Stimulated activated naive CD4-positive, alpha-beta T cell (primary cell): Measurements from ENCODE around the gene APLP1.
"Not testable (repeated sequence)": the region's sequence is repeated elsewhere in the genome, so short reads cannot be mapped to it uniquely, and the experiment has no call there.

Experiments
- DNase-seq, 6 experiments: peaks; one replicate each; lab custom pipeline; 2025; lab: John Stamatoyannopoulos, UW

Gene APLP1

DNA sequence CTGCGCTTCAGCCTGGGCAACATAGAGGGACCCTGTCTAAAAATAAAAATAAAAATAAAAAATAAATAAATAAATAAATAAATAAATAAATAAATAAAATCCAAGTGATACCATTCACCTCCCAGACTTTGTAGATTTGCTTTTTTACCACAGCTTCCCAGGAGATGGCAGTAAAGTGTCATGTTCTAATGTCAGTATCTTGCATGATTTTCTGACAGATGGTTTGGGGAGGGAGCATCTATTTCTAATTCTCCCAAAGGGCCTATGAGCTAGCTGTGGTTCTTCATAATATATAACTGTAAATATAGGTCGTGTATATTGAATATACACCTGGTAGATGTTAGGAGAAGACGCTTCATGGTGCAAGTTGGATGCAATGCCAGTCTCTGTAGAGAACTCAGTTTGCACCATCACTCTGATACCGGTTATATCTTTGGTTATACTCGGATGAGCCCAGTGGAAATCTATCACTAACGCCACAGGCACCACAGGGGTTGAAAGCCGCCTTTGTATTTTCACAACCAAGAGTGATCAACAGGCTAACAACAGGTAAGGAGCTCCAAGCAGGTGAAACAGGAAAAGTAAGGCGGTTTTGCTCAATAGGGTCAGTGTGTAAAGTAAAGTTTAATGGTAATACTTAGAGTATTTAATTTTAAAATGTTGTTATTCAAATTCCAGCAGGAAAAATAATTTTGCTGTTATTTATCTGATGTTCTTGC is 13.9 kb downstream of the APLP1 start:
- peak in 5 of 6 experiments; percentile 8 to 80 (median 57) for DNase-seq

DNA sequence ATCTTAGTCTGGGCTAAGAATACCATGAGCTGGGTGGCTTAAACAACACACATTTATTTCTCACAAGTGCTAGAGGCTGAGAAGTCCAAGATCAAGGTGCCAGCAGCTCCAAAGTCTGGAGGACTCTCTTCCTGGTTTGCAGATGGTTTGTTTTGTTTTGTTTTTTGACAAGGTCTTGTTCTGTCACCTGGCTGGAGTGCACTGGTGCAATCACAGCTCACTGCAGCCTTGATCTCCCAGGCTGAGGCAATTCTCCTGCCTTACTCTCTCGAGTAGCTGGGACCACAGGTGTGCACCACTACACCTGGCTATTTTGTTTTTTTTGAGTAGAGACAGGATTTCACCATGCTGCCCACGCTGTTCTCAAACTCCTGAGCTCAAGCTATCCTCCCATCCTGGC is 15.5 kb downstream of the APLP1 start:
- no peak for DNase-seq

DNA sequence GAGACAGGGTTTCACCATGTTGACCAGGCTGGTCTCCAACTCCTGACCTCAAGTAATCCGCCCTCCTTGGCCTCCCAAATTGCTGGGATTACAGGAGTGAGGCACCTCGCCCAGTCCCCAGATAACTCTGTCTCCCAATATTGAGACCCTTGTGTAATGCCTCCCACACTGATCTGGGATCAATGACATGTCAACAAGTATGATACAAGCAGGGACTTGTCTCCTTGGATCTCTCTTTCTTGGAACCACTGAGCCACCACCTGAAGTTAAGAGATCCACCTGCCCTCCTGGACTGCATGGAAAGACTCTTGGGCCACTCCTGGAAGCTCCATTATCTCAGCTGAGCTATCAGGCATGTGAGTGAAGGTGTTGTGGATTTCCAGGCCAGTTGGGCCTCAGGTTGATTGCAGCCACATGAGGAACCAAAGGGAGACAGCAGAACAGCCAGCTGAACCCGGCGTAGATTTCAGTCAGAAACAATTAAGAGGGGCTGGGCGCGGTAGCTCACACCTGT is 16.9 kb downstream of the APLP1 start:
- DNase-seq, result no peak

DNA sequence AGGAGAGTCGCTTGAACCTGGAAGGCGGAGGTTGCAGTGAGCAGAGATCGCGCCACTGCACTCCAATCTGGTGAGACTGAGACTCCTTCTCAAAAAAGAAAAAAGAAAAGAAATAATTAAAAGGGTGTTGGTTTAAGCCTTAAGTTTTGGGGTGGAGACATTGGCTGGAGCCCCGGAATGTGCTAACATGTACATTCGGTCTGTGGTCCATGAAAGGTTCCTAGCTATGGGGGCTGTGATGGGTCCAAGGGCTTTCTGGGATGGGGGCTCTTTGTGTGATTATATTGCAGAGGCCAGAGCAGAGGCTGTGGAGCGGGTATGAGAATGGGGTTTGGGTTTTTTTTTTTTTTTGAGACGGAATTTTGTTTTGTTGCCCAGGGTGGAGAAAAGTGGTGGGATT is 17.5 kb downstream of the APLP1 start:
- no peak for DNase-seq

DNA sequence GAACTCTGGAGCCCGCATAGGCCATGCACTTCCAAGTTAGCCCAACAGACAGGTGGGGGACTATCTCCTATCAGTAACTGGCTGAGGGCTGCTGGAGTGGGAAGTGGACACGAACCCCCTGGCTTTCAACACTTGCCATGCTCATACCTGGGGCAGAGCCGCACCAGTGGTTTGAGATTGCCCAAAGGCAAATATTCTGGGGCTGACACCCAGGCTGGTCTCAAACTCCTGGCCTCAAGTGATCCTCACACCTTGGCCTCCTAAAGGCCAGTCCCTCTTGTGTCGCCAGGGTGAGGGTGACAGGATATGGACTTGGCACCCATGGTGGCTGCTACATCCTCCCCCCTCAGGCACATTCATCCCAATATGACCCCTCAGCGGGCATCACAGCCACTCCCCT is 18.8 kb downstream of the APLP1 start:
- DNase-seq, result no peak

DNA sequence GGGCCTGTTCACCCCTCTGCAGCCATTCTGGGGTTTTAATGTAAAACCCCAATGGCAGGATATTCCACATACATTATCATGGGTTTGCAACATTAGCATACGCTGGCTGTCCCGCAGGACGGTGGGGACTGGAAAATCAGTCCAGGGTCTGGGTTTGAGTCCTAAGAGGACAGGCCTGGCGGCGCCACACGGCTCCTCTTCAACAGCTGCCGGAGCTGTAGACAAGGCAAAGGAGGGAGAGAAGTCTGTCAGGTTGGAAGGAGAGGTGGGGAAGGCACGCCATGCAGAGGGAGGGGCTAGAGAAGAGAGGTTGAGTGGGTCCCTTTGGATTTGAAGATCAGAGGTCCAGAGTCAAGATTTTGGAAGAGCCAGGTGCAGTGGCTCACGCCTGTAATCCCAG is 20.0 kb downstream of the APLP1 start:
- DNase-seq, result no peak

DNA sequence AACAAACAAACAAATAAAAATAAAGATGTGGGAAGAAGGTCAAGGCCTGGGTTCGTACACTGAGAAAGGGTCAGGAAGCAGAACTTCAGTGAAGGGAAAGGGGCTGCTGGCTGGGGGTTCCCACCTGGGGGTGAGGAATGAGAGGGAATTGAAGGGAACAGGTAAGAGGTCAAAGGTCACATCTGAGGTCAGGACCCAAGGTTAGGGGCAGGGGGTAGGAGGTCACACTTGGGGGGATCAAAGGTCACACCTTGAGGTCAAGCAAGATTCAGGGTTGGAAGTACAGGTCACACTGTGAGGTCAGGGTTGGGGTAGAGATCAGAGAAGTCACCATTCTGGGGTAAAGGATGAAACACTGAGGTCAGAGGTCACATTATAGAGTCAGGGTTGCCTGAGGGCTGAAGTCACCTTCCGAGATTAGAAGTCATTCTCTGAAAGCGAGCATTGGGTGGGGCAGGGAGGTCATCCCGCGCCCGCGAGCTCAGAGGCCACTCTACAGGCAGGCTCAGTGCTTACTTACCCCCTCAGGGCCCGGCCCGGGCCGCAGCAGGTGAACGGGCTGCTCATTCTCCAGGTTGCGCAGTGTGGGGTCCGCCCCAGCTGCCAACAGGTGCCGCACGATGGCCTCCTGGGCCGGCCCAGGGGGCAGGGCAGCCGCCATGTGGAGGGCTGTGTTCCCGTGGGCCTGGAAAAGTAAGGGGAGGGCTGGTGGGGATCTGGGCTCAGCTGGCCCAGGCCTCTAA is 21.2 kb downstream of the APLP1 start:
- no peak for DNase-seq

DNA sequence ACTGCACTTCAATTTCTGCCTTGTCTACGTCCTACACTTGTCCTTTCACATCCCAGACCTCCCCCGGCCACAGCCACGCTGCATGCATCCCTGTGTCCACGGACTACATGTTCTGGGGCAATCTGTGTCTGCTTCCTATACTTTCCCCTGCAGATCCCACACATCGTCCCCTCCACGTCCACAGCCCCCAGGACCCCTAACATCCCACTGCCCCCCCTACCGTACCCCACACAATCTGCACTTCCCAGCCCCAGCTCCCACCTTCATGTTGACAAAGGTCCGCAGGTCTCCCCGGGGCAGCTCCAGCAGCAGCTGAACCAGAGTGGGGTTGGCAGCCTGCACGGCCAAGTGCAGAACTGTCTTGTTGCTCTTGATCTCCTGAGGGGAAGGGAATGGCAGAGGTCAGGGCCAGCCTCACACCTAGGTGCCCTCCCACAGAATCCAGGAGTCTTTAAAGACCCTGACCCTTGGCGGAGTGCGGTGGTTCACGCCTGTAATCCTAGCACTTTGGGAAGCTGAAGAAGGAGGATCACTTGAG is 21.8 kb downstream of the APLP1 start:
- DNase-seq, result no peak

DNA sequence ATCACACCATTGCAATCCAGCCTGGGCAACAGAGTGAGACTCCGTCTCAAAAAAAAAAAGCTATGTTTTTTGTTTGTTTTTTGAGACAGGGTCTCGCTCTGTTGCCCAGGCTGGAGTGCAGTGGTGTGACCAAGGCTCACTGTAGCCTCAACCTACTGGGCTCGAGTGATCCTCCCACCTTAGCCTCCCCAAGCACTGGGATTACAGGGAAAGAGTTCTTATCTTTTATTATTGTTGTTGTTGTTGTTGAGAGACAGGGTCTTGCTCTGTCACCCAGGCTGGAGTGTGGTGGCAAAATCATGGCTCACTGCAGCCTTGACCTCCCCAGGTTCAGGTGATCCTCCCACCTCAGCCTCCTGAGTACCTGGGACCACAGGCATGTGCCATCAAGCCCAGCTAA is 23.4 kb downstream of the APLP1 start:
- not testable (repeated sequence) for DNase-seq

DNA sequence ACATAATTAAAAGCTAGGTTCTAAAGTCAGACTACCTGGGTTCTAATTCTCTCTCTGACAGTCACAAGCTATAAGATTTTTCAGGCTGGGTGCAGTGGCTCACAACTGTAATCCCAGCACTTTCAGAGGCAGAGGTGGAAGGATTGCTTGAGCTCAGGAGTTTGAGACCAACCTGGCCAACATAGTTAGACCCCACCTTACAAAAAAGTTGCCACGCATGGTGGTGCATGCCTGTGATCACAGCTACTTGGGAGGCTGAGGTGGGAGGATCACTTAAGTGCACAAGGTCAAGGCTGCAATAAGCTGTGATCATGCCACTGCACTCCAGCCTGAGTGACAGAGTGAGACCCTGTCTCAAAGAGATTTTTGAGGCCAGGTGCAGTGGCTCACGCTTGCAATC is 26.0 kb downstream of the APLP1 start:
- DNase-seq, result no peak

DNA sequence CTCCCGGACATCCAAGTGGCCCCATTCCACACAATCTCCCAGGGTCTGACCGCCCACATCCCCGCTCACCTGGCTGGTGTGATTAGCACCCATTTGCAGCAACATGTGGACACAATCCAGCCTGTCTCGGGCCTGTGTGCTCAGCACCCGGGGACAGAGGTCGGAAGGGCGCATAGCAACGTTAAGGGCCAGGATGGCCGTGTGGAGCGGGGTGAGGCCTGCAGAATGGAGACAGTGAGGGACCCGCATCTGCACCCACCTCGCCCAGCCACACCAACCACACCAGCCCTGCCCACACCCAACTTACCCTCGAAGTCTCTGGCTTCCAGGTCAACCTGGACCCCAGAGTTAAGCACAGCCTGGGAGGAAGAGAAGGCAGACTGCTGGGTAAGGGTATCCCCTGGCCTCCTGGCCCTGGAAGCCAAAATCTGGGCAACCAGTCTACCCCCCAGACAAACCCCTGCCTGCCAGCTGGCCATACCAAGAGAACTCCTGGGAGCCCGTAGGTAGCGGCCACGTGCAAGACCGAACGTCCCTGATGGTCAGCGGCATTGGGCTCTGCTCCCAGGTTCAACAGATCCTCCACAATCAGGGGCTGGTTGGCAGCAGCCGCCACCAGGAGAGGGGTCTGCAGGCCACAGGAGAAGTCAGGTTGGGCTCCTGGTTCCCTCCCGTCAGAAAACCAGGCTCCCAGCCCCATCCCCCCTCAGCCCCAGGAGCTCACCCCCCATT is 27.7 kb downstream of the APLP1 start:
- DNase-seq, result no peak

DNA sequence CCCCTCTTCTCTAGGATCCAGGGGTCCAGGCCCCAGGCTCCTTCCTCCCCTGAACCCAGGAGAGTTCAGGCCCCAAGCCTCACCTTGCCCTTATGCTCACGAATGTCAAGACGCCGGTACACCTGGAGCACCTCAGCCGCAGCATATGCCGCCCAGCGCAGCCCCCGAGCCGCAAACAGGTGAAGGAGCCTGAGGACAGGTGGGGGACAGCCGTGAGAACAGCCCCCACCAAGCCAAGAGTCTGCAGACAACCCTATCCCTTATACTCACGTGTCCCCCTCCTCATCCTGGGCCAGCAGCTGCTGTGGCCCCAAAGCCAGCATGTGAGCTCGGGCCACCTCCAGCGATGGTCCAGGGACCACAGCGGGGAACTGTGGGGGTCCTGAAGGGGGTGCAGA is 28.3 kb downstream of the APLP1 start:
- no peak for DNase-seq

DNA sequence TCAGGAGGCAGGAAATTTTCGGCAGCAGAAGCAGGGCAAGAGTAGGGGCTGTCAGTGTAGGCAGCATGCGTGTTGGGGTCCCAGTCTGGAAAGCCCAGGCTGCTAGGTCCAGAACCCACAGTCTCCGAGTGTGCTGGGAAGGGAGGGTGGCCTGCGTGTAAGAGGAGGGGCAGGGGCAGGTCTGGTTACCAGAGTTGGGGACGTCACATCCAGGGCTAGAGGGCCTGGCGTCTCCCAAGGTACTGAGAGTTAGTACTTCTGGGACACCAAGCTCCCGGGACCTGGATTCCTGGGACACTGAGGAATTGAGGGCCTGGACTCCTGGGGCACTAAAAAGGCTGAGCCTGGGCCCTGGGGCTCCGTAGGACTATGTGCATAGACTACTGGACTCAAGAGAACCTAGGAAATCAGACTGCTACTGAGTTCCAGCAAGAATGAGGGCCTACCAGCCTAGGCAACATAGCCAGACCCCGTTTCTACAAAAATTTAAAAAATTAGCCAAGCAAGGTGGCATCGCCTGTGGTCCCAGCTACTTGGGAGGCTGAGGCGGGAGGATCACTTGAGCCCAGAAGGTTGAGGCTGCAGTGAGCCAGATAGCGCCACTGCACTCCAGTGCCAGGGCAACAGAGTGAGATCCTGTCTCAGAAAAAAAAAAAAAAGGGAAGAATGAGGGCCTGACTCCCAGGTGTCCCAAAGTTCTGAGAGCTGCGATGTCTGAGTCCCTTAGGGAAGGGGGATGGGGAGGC is 29.5 kb downstream of the APLP1 start:
- no peak for DNase-seq

DNA sequence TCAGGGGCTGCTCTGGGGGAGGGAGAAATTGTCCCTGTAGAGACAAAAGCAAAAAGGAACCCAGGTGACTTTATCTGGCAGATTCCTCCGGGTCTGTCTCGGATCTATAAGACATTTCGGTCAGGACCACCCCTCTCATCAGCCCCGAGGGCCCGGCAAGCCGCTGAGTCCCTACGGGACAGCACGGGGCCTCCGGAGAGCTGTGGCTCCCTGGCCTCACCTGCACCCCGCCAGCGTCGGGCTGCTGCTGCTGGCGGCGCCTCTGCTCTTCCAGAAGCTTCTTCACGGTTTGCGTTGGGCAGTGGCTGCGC is 30.1 kb downstream of the APLP1 start:
- DNase-seq, result no peak

DNA sequence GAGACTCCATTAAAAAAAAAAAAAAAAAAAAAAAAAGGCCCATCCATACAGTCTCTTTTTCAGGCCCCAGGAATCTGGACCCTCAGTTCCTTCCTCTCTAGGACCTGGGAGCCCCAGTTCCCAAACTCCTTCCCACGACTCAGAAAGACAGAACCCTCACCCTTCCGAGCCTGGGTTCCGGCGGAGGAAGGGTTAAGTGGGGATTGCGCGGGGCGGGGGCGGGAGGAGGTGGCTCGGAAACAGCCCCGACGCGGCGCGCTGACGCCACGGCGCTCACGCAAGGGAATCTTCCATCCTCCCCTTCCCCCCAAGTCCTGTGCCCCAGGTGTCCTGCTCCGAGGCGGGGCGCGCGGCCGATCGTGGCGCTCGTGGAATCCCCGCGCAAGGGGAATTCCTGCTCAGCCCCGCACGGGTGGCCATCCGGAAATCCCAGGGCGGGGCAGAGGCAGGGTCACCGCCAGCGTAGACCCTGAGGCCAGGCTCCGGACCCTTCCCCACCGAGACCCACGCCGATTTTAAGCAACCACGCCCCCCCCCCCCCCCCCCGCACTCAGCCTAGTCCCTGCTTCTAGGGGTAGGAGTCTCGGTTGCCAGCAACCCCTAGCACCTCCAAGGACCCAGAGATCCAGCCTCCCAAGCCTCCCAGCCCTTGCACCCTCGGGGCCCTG is 31.3 kb downstream of the APLP1 start:
- DNase-seq, result peak; percentile 79 to 90 (median 83)

DNA sequence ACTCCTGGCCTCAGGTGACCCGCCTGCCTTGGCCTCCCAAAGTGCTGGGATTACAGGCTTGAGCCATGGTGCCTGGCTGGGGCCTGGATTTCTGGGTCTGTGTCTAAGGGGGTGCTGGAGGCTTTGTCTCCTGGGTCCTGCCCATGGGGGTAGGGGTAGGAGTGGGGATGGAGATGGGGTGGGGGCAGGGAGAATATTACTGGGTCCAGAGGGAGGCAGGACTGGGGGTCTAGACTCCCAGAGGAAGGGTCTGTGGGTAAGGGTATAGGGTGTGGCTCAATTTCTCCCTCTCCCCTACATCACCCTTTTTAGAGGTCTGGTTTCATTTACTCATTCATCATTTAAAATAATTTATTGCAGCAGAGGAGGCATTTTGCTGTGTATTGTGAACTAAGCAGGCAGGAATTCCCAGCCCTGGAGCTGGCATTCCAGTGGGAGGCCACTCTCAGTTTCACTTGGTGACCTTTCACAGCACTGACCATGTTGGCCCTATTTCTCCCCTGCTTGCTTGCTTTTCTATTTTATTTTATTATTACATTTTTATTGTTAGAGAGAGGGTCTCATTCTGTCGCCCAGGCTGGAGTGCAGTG is 32.8 kb downstream of the APLP1 start:
- no peak for DNase-seq

DNA sequence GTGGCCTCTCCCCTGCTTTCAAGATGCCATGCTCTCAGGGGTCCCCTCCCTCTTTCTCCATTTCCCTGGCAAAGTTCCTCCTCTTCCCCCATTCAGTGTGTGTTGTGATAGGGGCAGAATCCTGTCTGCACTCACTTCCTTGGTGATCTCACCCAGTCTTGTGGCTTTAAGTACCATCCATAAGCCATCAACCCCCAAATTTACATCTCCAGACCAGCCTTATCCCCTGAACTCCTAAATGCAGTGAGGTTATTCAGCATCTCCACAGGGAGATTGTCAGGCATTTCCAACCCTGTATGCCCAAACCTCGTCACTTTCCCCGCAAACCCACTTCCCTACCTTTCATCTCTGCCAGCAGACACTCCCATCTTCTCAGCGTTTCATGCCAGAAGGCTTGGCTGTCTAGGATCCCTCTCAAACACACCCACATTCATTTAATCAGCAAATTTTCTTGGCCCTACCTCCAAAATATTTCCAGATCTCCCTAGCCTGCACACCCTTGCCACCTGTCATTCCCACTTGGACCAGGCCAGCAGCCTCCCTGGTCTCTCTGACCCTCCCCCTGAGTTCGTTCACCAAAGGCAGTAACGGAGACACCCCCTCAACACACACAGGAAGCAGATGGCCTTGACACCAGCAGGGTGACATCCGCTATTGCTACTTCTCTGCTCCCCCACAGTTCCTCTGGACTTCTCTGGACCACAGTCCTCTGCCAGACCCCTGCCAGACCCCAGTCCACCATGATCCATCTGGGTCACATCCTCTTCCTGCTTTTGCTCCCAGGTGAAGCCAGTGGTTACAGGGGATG is 33.7 kb downstream of the APLP1 start, which contains the start of gene HCST:
TSS of gene HCST (plus strand) at position 676 of the 808 bp plus-strand sequence. CDS start at position 741, 65 bp downstream.
- peak; percentile 30 to 83 (median 60) for DNase-seq

DNA sequence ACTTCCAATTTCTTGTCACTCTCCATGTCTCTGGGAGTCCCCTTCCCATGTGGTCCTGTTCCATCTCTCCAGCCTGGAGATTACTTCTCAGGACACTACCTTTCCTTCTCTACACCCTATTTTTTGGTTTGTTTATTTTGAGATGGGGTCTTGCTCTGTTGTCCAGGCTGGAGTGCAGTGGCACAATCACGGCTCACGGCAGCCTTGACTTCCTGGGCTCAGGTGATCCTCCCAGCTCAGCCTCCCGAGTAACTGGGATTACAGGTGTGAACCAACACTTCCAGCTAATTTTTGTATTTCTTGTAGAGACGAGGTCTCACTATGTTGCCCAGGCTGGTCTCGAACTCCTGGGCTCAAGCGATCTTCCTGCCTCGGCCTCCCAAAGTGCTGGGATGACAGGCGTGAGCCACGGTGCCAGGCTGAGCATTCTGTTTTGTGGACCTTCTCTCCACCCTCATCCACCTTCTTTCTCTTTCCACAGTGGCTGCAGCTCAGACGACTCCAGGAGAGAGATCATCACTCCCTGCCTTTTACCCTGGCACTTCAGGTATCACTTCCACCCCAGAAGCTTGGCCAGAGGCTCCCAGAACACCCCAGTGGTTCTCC is 34.6 kb downstream of the APLP1 start:
- no peak for DNase-seq

DNA sequence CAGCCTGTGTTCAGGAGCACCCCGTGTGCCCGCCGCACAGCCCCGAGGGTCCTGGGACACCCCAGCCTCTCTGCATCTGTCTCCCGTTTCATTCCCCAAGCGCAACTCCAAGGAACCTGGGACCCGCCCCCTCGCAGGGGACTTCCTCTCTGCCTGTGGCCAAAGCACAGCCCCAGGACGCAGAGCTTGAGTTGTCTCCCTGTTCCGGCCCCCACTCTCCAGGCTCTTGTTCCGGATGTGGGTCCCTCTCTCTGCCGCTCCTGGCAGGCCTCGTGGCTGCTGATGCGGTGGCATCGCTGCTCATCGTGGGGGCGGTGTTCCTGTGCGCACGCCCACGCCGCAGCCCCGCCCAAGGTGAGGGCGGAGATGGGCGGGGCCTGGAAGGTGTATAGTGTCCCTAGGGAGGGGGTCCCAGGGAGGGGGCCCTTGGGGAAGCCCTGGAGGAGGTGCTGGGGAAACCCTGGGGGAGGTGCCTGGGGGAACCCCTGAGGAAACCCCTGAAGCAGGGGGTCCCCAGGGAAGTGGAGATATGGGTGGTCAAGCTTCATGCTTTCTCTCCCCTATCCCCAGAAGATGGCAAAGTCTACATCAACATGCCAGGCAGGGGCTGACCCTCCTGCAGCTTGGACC is 35.3 kb downstream of the APLP1 start:
- peak; percentile 72 to 89 (median 86) for DNase-seq
